Measurements from ENCODE around the gene TMEM198.

The TMEM198 gene

GRCh38 chr2:219509780-219510511, 33.9 kb upstream of the TMEM198 start:
- no peak for DNase-seq

GRCh38 chr2:219510512-219511135, 33.2 kb upstream of the TMEM198 start:
- DNase-seq: no peak

- DNase-seq: no peak
Observed at GRCh38 chr2:219511547-219512325, 32.1 kb upstream of the TMEM198 start.

GRCh38 chr2:219512524-219513216, 31.2 kb upstream of the TMEM198 start:
- no peak for DNase-seq

- DNase-seq: no peak
Observed at GRCh38 chr2:219513787-219514186, 30.0 kb upstream of the TMEM198 start.

GRCh38 chr2:219514196-219514761, 29.5 kb upstream of the TMEM198 start, which contains the start of gene ASIC4:
Gene ASIC4 (plus strand): TSS chr2:219514482. CDS start chr2:219514725, 243 bp downstream.
- no peak for DNase-seq

- DNase-seq: no peak
Observed at GRCh38 chr2:219514836-219515235, 29.0 kb upstream of the TMEM198 start.

- no peak for DNase-seq
Observed at GRCh38 chr2:219515874-219516629, 27.8 kb upstream of the TMEM198 start.

- DNase-seq: no peak
Observed at GRCh38 chr2:219516888-219517287, 26.9 kb upstream of the TMEM198 start.

GRCh38 chr2:219517954-219518778, 25.7 kb upstream of the TMEM198 start:
- DNase-seq: no peak

GRCh38 chr2:219519526-219519916, 24.3 kb upstream of the TMEM198 start:
- DNase-seq: no peak

GRCh38 chr2:219520079-219520478, 23.7 kb upstream of the TMEM198 start:
- DNase-seq: no peak

- DNase-seq: no peak
Observed at GRCh38 chr2:219521066-219521880, 22.6 kb upstream of the TMEM198 start.

GRCh38 chr2:219522111-219523030, 21.5 kb upstream of the TMEM198 start:
- DNase-seq: no peak

GRCh38 chr2:219523031-219523671, 20.7 kb upstream of the TMEM198 start:
- DNase-seq: no peak

- no peak for DNase-seq
Observed at GRCh38 chr2:219524817-219525216, 19.0 kb upstream of the TMEM198 start.

GRCh38 chr2:219525533-219526232, 18.1 kb upstream of the TMEM198 start:
- DNase-seq: no peak
